Measurements from ENCODE around the gene GDPD4. TPM values are rescaled to one million over a fixed set of nuclear protein-coding genes. Genes with fewer than 3 reads are reported as not detected.

Gene GDPD4
- total RNA-seq, 1 donor from 2014 or later, result not detected

DNA sequence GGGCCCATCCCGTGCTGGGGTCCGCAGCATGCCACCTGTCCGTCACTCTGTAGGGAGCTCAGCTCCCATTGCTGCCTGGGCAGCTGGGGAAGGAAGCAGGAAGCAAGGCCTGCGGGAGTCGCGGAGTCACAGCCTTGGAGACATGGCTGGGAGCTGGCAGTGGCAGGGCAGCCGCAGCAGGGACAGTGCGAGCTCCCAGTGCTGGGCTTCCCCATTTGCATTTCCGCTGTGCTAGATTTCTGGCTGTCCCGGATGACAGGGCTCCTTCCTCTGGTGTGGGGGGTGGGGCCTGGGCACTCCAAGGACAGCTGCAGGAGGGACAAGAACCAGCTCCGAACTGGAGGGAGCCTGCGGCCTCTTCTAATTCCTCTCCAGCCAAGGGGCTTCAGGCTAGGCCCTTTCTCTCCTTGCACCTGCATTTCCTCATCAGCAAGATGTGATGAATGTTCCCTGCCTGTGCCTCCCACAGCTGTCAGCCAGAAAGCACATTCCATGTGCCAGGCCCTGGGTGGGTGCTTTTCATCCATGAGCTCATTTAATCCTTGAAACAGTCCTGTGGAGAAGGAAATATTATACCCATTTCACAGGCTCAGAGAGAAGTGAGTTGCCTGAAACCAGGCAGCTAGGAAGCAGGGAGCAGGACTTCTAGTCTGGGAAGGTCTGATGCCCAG lies 125.5 kb downstream of the GDPD4 start:
- no peak for DNase-seq (ENCODE audit: low read depth, low spot score)

- no peak for DNase-seq (ENCODE audit: low read depth, low spot score)
Observed at GRCh38 chr11:77175021-77175842, 126.3 kb downstream of the GDPD4 start.

GRCh38 chr11:77174559-77174958 lies 126.9 kb downstream of the GDPD4 start:
- DNase-seq (ENCODE audit: low read depth, low spot score), result no peak

- no peak for DNase-seq (ENCODE audit: low read depth, low spot score)
Observed at GRCh38 chr11:77173494-77173893, 128.0 kb downstream of the GDPD4 start.

- no peak for DNase-seq (ENCODE audit: low read depth, low spot score)
Observed at GRCh38 chr11:77172666-77172982, 128.9 kb downstream of the GDPD4 start.

- no peak for DNase-seq (ENCODE audit: low read depth, low spot score)
Observed at GRCh38 chr11:77171885-77172665, 129.4 kb downstream of the GDPD4 start.

- DNase-seq (ENCODE audit: low read depth, low spot score), result no peak
Observed at GRCh38 chr11:77171254-77171653, 130.2 kb downstream of the GDPD4 start.

DNA sequence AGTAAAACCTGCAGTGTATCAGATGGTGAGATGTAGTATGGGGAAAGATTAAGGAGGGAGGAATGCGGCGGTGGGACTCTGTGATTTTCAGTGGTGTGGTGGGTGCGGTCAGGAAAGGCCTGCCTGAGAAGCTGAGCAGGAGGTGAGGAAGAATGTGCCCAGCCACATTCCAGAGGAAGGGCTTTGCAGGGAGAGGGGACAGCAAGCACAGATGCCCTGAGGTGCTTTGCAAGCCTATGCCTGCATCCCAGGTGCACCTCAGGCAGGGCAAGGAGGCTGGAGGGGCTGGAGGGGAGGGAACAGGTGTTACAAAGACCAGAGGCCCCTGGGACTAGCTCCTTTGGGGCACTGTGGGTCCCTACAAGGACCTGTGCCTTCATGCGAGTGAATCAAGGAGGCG lies 131.4 kb downstream of the GDPD4 start:
- DNase-seq (ENCODE audit: low read depth, low spot score), result no peak

DNA sequence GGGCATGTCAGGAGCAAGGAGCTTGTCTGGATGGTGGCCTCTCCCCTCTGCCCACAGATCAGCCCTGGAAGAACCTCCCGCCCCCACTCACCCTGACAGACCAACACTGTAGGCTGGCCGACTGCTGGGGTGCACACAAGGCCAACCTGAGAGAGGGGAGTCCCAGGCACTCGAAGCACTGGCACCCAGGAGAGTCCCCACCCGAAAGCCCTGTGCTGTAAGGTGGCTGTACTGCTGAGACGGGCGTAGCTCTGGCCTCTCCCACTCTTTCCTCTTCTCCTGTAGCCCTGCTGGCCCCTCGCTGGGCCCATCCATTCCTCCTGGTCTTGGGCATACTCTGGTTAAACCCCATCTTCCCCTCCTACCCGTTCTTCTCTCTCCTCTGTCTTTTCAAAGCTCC lies 133.7 kb downstream of the GDPD4 start:
- no peak for DNase-seq (ENCODE audit: low read depth, low spot score)

GRCh38 chr11:77167111-77167626 lies 134.3 kb downstream of the GDPD4 start:
- DNase-seq (ENCODE audit: low read depth, low spot score), result no peak

Other genes starting within 250 kb of the GDPD4 start
- gene CAPN5, start 234.7 kb downstream of the GDPD4 start, total RNA-seq, result 7.5 and 9.5 TPM in 2 replicates
- 0.42 TPM in 1 of 2 replicates, not detected in the other for gene OMP, start 198.8 kb downstream of the GDPD4 start, total RNA-seq
- 0.13 and 0.18 TPM in 2 replicates for gene MYO7A, start 173.4 kb downstream of the GDPD4 start, total RNA-seq
- 1.3 and 5.0 TPM in 2 replicates for gene PAK1, start 172.4 kb upstream of the GDPD4 start, total RNA-seq